Measurements from ENCODE around the gene GADL1. TPM values are rescaled to one million over a fixed set of nuclear protein-coding genes. Genes with fewer than 3 reads are reported as not detected.

Gene GADL1
- total RNA-seq, 4 donors from 2014 or later: not detected

DNA sequence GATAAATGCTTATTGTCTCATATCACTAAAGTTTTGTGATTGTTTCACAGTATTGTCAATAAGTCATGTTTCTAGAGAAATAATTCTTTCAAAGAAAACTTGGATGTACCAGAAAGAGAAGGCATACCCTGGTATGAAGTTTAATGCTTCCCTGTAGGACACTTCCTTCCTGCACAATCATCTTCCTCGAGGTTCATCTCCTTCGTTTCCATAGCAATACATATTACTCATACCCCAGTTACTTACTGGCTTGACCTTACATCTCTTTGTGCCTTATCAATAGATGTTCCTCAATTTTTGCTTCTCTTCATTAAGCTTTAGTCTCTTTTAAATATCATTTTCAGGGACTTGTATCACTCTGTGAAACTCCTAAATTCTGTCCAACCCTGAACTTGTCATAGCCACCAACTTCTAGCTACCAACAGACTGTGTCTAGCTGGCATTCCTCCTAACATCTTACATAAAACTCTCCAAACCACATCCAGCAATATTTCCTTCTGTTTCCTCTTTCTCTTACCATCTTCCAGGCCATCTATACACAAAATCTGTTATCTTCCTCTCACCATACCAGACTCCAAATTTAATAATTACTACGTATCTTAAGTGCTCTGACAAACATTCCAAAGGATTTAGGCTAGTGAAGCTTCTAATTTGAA is 134.3 kb downstream of the GADL1 start:
- no peaks in the 10 kb centered on the region for H3K27me3 ChIP-seq
- H3K4me3 ChIP-seq: no peak overlapping the region
- H3K4me1 ChIP-seq: no peaks in the 10 kb centered on the region
- DNase-seq: no peak
- intact Hi-C loops (cut with DNase I): no loop called here
- TF ChIP-seq, protein P1, sequence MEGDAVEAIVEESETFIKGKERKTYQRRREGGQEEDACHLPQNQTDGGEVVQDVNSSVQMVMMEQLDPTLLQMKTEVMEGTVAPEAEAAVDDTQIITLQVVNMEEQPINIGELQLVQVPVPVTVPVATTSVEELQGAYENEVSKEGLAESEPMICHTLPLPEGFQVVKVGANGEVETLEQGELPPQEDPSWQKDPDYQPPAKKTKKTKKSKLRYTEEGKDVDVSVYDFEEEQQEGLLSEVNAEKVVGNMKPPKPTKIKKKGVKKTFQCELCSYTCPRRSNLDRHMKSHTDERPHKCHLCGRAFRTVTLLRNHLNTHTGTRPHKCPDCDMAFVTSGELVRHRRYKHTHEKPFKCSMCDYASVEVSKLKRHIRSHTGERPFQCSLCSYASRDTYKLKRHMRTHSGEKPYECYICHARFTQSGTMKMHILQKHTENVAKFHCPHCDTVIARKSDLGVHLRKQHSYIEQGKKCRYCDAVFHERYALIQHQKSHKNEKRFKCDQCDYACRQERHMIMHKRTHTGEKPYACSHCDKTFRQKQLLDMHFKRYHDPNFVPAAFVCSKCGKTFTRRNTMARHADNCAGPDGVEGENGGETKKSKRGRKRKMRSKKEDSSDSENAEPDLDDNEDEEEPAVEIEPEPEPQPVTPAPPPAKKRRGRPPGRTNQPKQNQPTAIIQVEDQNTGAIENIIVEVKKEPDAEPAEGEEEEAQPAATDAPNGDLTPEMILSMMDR (IDR thresholded peaks at IDR 0.05): no peak
- no peak for TF ChIP-seq POLR2A (IDR thresholded peaks at IDR 0.05)
- WGBS, 2 donors: 50 to 53% methylated on average over 3 of the region's 3 CpGs
- no peaks in the 10 kb centered on the region for H3K9me3 ChIP-seq
- H3K27ac ChIP-seq: no peak overlapping the region
- H3K36me3 ChIP-seq: no peaks in the 10 kb centered on the region

DNA sequence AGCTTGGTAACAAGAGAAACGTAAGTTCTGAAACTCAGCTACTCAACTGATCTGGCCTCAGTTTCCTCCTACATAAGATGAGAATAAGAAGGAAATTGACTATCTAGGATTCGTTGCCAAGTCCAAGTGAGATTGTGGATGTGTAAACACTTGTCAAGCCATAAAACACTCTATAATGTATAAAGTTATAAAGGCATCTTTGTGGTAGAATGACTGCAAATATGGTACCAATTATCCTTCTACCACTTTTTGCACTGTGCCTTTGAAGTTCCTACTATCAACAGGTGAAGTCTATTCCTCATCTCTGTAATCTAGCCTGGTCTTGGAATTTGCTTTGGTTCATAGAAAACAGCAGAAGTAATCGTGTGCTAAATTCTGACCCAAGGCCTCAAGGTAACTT is 138.2 kb downstream of the GADL1 start:
- TF ChIP-seq, protein P1 (IDR thresholded peaks at IDR 0.05): no peak
- no peak for TF ChIP-seq POLR2A (IDR thresholded peaks at IDR 0.05)
- Histone ChIP-seq H3K36me3 (no peaks in the 10 kb centered on the region), H3K4me3 (no peak overlapping the region), H3K27me3 (no peaks in the 10 kb centered on the region), H3K27ac (no peak overlapping the region), H3K9me3 (no peaks in the 10 kb centered on the region), H3K4me1 (peaks cover 0 to 19% (median 2%) of the 10 kb centered on the region in 3 donors)
- DNase-seq: no peak
- intact Hi-C loops (cut with DNase I): no loop called here
- WGBS, 2 donors: 83 to 92% methylated on average over 3 of the region's 3 CpGs

GRCh38 chr3:30754426-30754825 is 140.0 kb downstream of the GADL1 start:
- no peak overlapping the region for H3K4me3 ChIP-seq
- TF ChIP-seq POLR2A (IDR thresholded peaks at IDR 0.05): no peak
- TF ChIP-seq, protein P1 (IDR thresholded peaks at IDR 0.05): no peak
- H3K36me3 ChIP-seq: no peaks in the 10 kb centered on the region
- no peaks in the 10 kb centered on the region for H3K27me3 ChIP-seq
- intact Hi-C loops (cut with DNase I): no loop called here
- H3K9me3 ChIP-seq: no peaks in the 10 kb centered on the region
- no peak for DNase-seq
- 76 to 77% methylated on average over 4 of the region's 4 CpGs for WGBS, 2 donors
- H3K27ac ChIP-seq: no peak overlapping the region
- H3K4me1 ChIP-seq: peaks cover 0 to 25% (median 3%) of the 10 kb centered on the region in 3 donors

DNA sequence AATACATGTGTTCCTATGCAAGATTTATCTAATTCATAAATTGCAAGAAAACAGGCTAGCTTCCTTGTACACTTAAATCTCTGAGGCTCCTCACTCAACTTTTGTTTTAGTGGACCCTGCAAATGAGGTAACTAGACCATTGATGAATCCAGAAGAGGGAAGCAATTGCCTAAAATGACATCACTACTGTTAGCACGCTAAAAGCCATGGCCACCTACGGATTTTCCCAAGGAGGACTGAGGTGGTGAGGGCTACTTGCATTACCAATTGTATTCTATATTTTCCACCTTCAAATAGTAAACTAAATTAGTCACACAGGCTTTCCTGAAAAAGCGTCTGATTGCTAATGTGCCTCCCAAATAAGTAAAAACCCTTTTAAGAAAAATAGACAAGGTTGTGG is 140.7 kb downstream of the GADL1 start:
- WGBS, 2 donors: 90 to 96% methylated on average over 3 of the region's 3 CpGs
- no peak overlapping the region for H3K4me3 ChIP-seq
- no peaks in the 10 kb centered on the region for H3K27me3 ChIP-seq
- intact Hi-C loops (cut with DNase I): no loop called here
- DNase-seq: no peak
- no peaks in the 10 kb centered on the region for H3K9me3 ChIP-seq
- H3K36me3 ChIP-seq: no peaks in the 10 kb centered on the region
- no peak for TF ChIP-seq POLR2A (IDR thresholded peaks at IDR 0.05)
- TF ChIP-seq, protein P1 (IDR thresholded peaks at IDR 0.05): no peak
- no peak overlapping the region for H3K27ac ChIP-seq
- peaks cover 0 to 32% (median 3%) of the 10 kb centered on the region in 3 donors for H3K4me1 ChIP-seq

- no peaks in the 10 kb centered on the region for H3K36me3 ChIP-seq
- peaks cover 0 to 34% (median 3%) of the 10 kb centered on the region in 3 donors for H3K4me1 ChIP-seq
- TF ChIP-seq POLR2A (IDR thresholded peaks at IDR 0.05): no peak
- TF ChIP-seq, protein P1 (IDR thresholded peaks at IDR 0.05): no peak
- no peaks in the 10 kb centered on the region for H3K27me3 ChIP-seq
- H3K4me3 ChIP-seq: no peak overlapping the region
- no peak overlapping the region for H3K27ac ChIP-seq
- 26 to 27% methylated on average over 4 of the region's 4 CpGs for WGBS, 2 donors
- H3K9me3 ChIP-seq: no peaks in the 10 kb centered on the region
- intact Hi-C loops (cut with DNase I): no loop called here
- no peak for DNase-seq
These were observed 141.5 kb downstream of the GADL1 start for GRCh38 chr3:30752970-30753369.
